HEK293 (cell line): Measurements from ENCODE around the gene TTC7B.

Experiments used
- ZBTB26 ChIP-seq: fragments of 450-650 bp; formaldehyde crosslinking; optimal IDR thresholded peaks from 2 replicates; pipeline ENCODE3; 2016; ENCODE audit warnings: missing biosample characterization, mild to moderate bottlenecking, missing genetic modification characterization
- ZNF350 ChIP-seq: fragments of 450-650 bp; formaldehyde crosslinking; IDR thresholded peaks from 2 replicates; pipeline ENCODE4 v1.5.0; 2017; ENCODE audit warnings: missing biosample characterization, mild to moderate bottlenecking, missing genetic modification characterization
- ZNF549 ChIP-seq: fragments of 450-650 bp; IDR thresholded peaks from 2 replicates; pipeline ENCODE4 v1.5.1; 2018; ENCODE audit warnings: missing biosample characterization, missing genetic modification characterization, mild to moderate bottlenecking, inconsistent platforms, moderate library complexity
- ZNF747 ChIP-seq: fragments of 450-650 bp; formaldehyde crosslinking; IDR thresholded peaks from 2 replicates; pipeline ENCODE4 v1.5.1; 2016; ENCODE audit warnings: missing biosample characterization, missing genetic modification characterization

- TF ChIP-seq ZNF549 (tag by site-specific recombination) (no peak), ZBTB26 (tag by site-specific recombination) (no peak), ZNF747 (tag by site-specific recombination) (no peak), ZNF350 (no peak)
These were observed 32.9 kb downstream of the TTC7B start for GRCh38 chr14:90783344-90783743.
